Measurements from ENCODE around the gene CIDEC.

Gene CIDEC

GRCh38 chr3:9846231-9846630 is 33.8 kb downstream of the CIDEC start:
- no peak for TF ChIP-seq JUND (IDR thresholded peaks at IDR 0.05; ENCODE audit: low read depth)
- no peak for DNase-seq (ENCODE audit: low read depth in 1 of 2, low spot score in 1 of 2)
- in situ Hi-C loops (cut with HindIII; ENCODE audit: low pct_unique_long_range_greater_than_20kb, low sequenced_read_pairs) = no loop called here

- in situ Hi-C loops (cut with HindIII; ENCODE audit: low pct_unique_long_range_greater_than_20kb, low sequenced_read_pairs) = no loop called here
- peak; percentile 95 to 97 for DNase-seq (ENCODE audit: low read depth in 1 of 2, low spot score in 1 of 2)
- no peak for TF ChIP-seq JUND (IDR thresholded peaks at IDR 0.05; ENCODE audit: low read depth)
These were observed 36.2 kb downstream of the CIDEC start, which contains the start of gene RPUSD3 for GRCh38 chr3:9843715-9844438. TSS of gene RPUSD3 (minus strand) at chr3:9844008. CDS start at chr3:9843990, 18 bp downstream.

- TF ChIP-seq JUND (IDR thresholded peaks at IDR 0.05; ENCODE audit: low read depth) = no peak
- DNase-seq (ENCODE audit: low read depth in 1 of 2, low spot score in 1 of 2) = no peak
- in situ Hi-C loops (cut with HindIII; ENCODE audit: low pct_unique_long_range_greater_than_20kb, low sequenced_read_pairs) = no loop called here
These were observed 39.0 kb downstream of the CIDEC start for GRCh38 chr3:9841015-9841414.

GRCh38 chr3:9838856-9839255 is 41.2 kb downstream of the CIDEC start:
- DNase-seq (ENCODE audit: low read depth in 1 of 2, low spot score in 1 of 2) = no peak
- in situ Hi-C loops (cut with HindIII; ENCODE audit: low pct_unique_long_range_greater_than_20kb, low sequenced_read_pairs) = no loop called here
- no peak for TF ChIP-seq JUND (IDR thresholded peaks at IDR 0.05; ENCODE audit: low read depth)

- DNase-seq (ENCODE audit: low read depth in 1 of 2, low spot score in 1 of 2) = no peak
- no peak for TF ChIP-seq JUND (IDR thresholded peaks at IDR 0.05; ENCODE audit: low read depth)
- in situ Hi-C loops (cut with HindIII; ENCODE audit: low pct_unique_long_range_greater_than_20kb, low sequenced_read_pairs) = no loop called here
These were observed 42.1 kb downstream of the CIDEC start for GRCh38 chr3:9837701-9838582.

GRCh38 chr3:9834520-9835380 is 45.3 kb downstream of the CIDEC start:
- no peak for TF ChIP-seq JUND (IDR thresholded peaks at IDR 0.05; ENCODE audit: low read depth)
- no peak for DNase-seq (ENCODE audit: low read depth in 1 of 2, low spot score in 1 of 2)
- in situ Hi-C loops (cut with HindIII; ENCODE audit: low pct_unique_long_range_greater_than_20kb, low sequenced_read_pairs) = no loop called here

GRCh38 chr3:9833078-9833477 is 47.0 kb downstream of the CIDEC start:
- no peak for TF ChIP-seq JUND (IDR thresholded peaks at IDR 0.05; ENCODE audit: low read depth)
- no peak for DNase-seq (ENCODE audit: low read depth in 1 of 2, low spot score in 1 of 2)
- in situ Hi-C loops (cut with HindIII; ENCODE audit: low pct_unique_long_range_greater_than_20kb, low sequenced_read_pairs) = no loop called here

GRCh38 chr3:9831253-9831652 is 48.8 kb downstream of the CIDEC start:
- in situ Hi-C loops (cut with HindIII; ENCODE audit: low pct_unique_long_range_greater_than_20kb, low sequenced_read_pairs) = no loop called here
- no peak for DNase-seq (ENCODE audit: low read depth in 1 of 2, low spot score in 1 of 2)
- no peak for TF ChIP-seq JUND (IDR thresholded peaks at IDR 0.05; ENCODE audit: low read depth)

- in situ Hi-C loops (cut with HindIII; ENCODE audit: low pct_unique_long_range_greater_than_20kb, low sequenced_read_pairs) = no loop called here
- no peak for TF ChIP-seq JUND (IDR thresholded peaks at IDR 0.05; ENCODE audit: low read depth)
- no peak for DNase-seq (ENCODE audit: low read depth in 1 of 2, low spot score in 1 of 2)
These were observed 51.0 kb downstream of the CIDEC start for GRCh38 chr3:9828801-9829755.

GRCh38 chr3:9826815-9827573 is 53.1 kb downstream of the CIDEC start:
- peak in 1 of 2 experiments; percentile 49 for DNase-seq (ENCODE audit: low read depth in 1 of 2, low spot score in 1 of 2)
- in situ Hi-C loops (cut with HindIII; ENCODE audit: low pct_unique_long_range_greater_than_20kb, low sequenced_read_pairs) = no loop called here
- TF ChIP-seq JUND (IDR thresholded peaks at IDR 0.05; ENCODE audit: low read depth) = no peak
